ENCODE results near the gene ARHGAP42. TPM values are rescaled to one million over a fixed set of nuclear protein-coding genes. Genes with fewer than 3 reads are reported as not detected.

The ARHGAP42 gene
- total RNA-seq, 4 donors from 2014 or later = 21.8 to 55.7 (median 35.9) TPM

- Histone ChIP-seq H3K9me3 (no peaks in the 10 kb centered on the region), H3K27ac (no peak overlapping the region), H3K27me3 (no peaks in the 10 kb centered on the region), H3K4me1 (peaks cover 5 to 12% of the 10 kb centered on the region in 2 donors), H3K4me3 (replicated peaks in 1 of 3) (no peak overlapping the region), H3K36me3 (no peaks in the 10 kb centered on the region)
- intact Hi-C loops (cut with DNase I) = loop anchor here (10.0 kb wide), 1 partner anchor 249 kb away; no protein-coding TSS in a partner anchor
- DNase-seq = no peak
- no peak for TF ChIP-seq CTCF (IDR thresholded peaks at IDR 0.05)
- no peak for TF ChIP-seq POLR2A (IDR thresholded peaks at IDR 0.05)
- 69 to 72% methylated on average over 2 of the region's 2 CpGs for WGBS, 2 donors
These were observed 236.5 kb downstream of the ARHGAP42 start for GRCh38 chr11:100923555-100923954.

GRCh38 chr11:100925935-100926334 is 238.8 kb downstream of the ARHGAP42 start:
- Histone ChIP-seq H3K9me3 (no peaks in the 10 kb centered on the region), H3K4me3 (replicated peaks in 1 of 3) (no peak overlapping the region), H3K36me3 (no peaks in the 10 kb centered on the region), H3K27ac (no peak overlapping the region), H3K4me1 (no peaks in the 10 kb centered on the region), H3K27me3 (no peaks in the 10 kb centered on the region)
- TF ChIP-seq POLR2A (IDR thresholded peaks at IDR 0.05) (no peak), CTCF (IDR thresholded peaks at IDR 0.05) (no peak)
- WGBS, 2 donors = 88 to 92% methylated on average over 3 of the region's 3 CpGs
- no peak for DNase-seq
- intact Hi-C loops (cut with DNase I) = loop anchor here (5.0 to 10.0 kb wide), 2 partner anchors 69 to 251 kb away; no protein-coding TSS in a partner anchor

- TF ChIP-seq POLR2A (IDR thresholded peaks at IDR 0.05) = no peak
- no peak for TF ChIP-seq CTCF (IDR thresholded peaks at IDR 0.05)
- no peaks in the 10 kb centered on the region for H3K36me3 ChIP-seq
- intact Hi-C loops (cut with DNase I) = loop anchor here (5.0 to 10.0 kb wide), 2 partner anchors 70 to 253 kb away; no protein-coding TSS in a partner anchor
- H3K27me3 ChIP-seq = no peaks in the 10 kb centered on the region
- H3K9me3 ChIP-seq = no peaks in the 10 kb centered on the region
- no peak overlapping the region for H3K4me3 ChIP-seq (replicated peaks in 1 of 3)
- WGBS, 2 donors = 77 to 80% methylated on average over 5 of the region's 5 CpGs
- no peak overlapping the region for H3K27ac ChIP-seq
- H3K4me1 ChIP-seq = no peaks in the 10 kb centered on the region
- no peak for DNase-seq
These were observed 240.5 kb downstream of the ARHGAP42 start for GRCh38 chr11:100927579-100927978.

- H3K27me3 ChIP-seq = no peaks in the 10 kb centered on the region
- H3K4me3 ChIP-seq (replicated peaks in 1 of 3) = no peak overlapping the region
- no peak overlapping the region for H3K27ac ChIP-seq
- no peaks in the 10 kb centered on the region for H3K4me1 ChIP-seq
- H3K36me3 ChIP-seq = no peaks in the 10 kb centered on the region
- no peaks in the 10 kb centered on the region for H3K9me3 ChIP-seq
- TF ChIP-seq CTCF (IDR thresholded peaks at IDR 0.05) (no peak), POLR2A (IDR thresholded peaks at IDR 0.05) (no peak)
- WGBS, 2 donors = 94 to 98% methylated on average over 2 of the region's 2 CpGs
- intact Hi-C loops (cut with DNase I) = loop anchor here (5.0 to 10.0 kb wide), 2 partner anchors 71 to 254 kb away; no protein-coding TSS in a partner anchor
- no peak for DNase-seq
These were observed 241.3 kb downstream of the ARHGAP42 start for GRCh38 chr11:100928426-100928825.

- no peaks in the 10 kb centered on the region for H3K36me3 ChIP-seq
- H3K4me1 ChIP-seq = no peaks in the 10 kb centered on the region
- intact Hi-C loops (cut with DNase I) = loop anchor here (5.0 to 10.0 kb wide), 2 partner anchors 72 to 255 kb away; no protein-coding TSS in a partner anchor
- 74 to 75% methylated on average over 3 of the region's 3 CpGs for WGBS, 2 donors
- no peak overlapping the region for H3K4me3 ChIP-seq (replicated peaks in 1 of 3)
- no peaks in the 10 kb centered on the region for H3K9me3 ChIP-seq
- H3K27ac ChIP-seq = no peak overlapping the region
- TF ChIP-seq CTCF (IDR thresholded peaks at IDR 0.05) (no peak), POLR2A (IDR thresholded peaks at IDR 0.05) (no peak)
- DNase-seq = no peak
- H3K27me3 ChIP-seq = no peaks in the 10 kb centered on the region
These were observed 242.3 kb downstream of the ARHGAP42 start for GRCh38 chr11:100929377-100929776.
